GM19025 (cell line): ENCODE results near the gene MOBP.
"Not testable (repeated sequence)": the region's sequence is repeated elsewhere in the genome, so short reads cannot be mapped to it uniquely, and the experiment has no call there.

Source experiments
- ATAC-seq: cut with Tn5 transposase; IDR thresholded peaks from one replicate; pipeline ENCODE4 v1.9.1; 2021; ENCODE audit warnings: mild to moderate bottlenecking, low read depth, moderate library complexity; ENCODE audit not compliant: unreplicated experiment

MOBP gene

GRCh38 chr3:39448506-39449233 lies 18.8 kb upstream of the MOBP start:
- no peak for ATAC-seq

- no peak for ATAC-seq
Observed at GRCh38 chr3:39449796-39450195, 17.7 kb upstream of the MOBP start.

GRCh38 chr3:39453134-39453533 lies 14.3 kb upstream of the MOBP start:
- no peak for ATAC-seq

GRCh38 chr3:39453872-39454271 lies 13.6 kb upstream of the MOBP start:
- ATAC-seq: not testable (repeated sequence)

- ATAC-seq: no peak
Observed at GRCh38 chr3:39454591-39455217, 12.8 kb upstream of the MOBP start.

GRCh38 chr3:39456159-39456558 lies 11.3 kb upstream of the MOBP start:
- no peak for ATAC-seq

GRCh38 chr3:39457361-39457760 lies 10.1 kb upstream of the MOBP start:
- no peak for ATAC-seq

- ATAC-seq: not testable (repeated sequence)
Observed at GRCh38 chr3:39458579-39458978, 8.9 kb upstream of the MOBP start.

GRCh38 chr3:39460677-39461076 lies 6.8 kb upstream of the MOBP start:
- ATAC-seq: no peak

- ATAC-seq: no peak
Observed at GRCh38 chr3:39463269-39463668, 4.2 kb upstream of the MOBP start.

- ATAC-seq: no peak
Observed at GRCh38 chr3:39466988-39467387, 492 bp upstream of the MOBP start.

GRCh38 chr3:39468108-39468436 lies 592 bp downstream of the MOBP start:
- ATAC-seq: no peak

GRCh38 chr3:39469258-39469657 lies 1.8 kb downstream of the MOBP start:
- ATAC-seq: no peak

- ATAC-seq: no peak
Observed at GRCh38 chr3:39469945-39470344, 2.5 kb downstream of the MOBP start.

GRCh38 chr3:39471652-39472051 lies 4.2 kb downstream of the MOBP start:
- no peak for ATAC-seq

- no peak for ATAC-seq
Observed at GRCh38 chr3:39473452-39474125, 6.1 kb downstream of the MOBP start.

- ATAC-seq: no peak
Observed at GRCh38 chr3:39474126-39474515, 6.6 kb downstream of the MOBP start.

GRCh38 chr3:39476783-39477182 lies 9.3 kb downstream of the MOBP start:
- ATAC-seq: no peak

GRCh38 chr3:39478226-39478625 lies 10.7 kb downstream of the MOBP start:
- ATAC-seq: no peak

- ATAC-seq: no peak
Observed at GRCh38 chr3:39479701-39480414, 12.4 kb downstream of the MOBP start.

GRCh38 chr3:39485547-39485946 lies 18.1 kb downstream of the MOBP start:
- ATAC-seq: no peak
